Smooth muscle cell of bladder (primary cell): Measurements from ENCODE around the gene NNT. TPM values are rescaled to one million over a fixed set of nuclear protein-coding genes. Genes with fewer than 3 reads are reported as not detected.

Experiments
- total RNA-seq: library from RNA; depleted of rRNA; stranded (reverse); fragments of >200 nt; gene quantifications from 2 replicates; pipeline ENCODE4 v1.2.3, GENCODE V29; 2014

Gene NNT
- 81.3 and 94.2 TPM in 2 replicates for total RNA-seq

GRCh38 chr5:43602461-43603343, at the start of gene NNT:
TSS of gene NNT (plus strand) at chr5:43603180. CDS start at chr5:43609196, 6,016 bp downstream.

DNA sequence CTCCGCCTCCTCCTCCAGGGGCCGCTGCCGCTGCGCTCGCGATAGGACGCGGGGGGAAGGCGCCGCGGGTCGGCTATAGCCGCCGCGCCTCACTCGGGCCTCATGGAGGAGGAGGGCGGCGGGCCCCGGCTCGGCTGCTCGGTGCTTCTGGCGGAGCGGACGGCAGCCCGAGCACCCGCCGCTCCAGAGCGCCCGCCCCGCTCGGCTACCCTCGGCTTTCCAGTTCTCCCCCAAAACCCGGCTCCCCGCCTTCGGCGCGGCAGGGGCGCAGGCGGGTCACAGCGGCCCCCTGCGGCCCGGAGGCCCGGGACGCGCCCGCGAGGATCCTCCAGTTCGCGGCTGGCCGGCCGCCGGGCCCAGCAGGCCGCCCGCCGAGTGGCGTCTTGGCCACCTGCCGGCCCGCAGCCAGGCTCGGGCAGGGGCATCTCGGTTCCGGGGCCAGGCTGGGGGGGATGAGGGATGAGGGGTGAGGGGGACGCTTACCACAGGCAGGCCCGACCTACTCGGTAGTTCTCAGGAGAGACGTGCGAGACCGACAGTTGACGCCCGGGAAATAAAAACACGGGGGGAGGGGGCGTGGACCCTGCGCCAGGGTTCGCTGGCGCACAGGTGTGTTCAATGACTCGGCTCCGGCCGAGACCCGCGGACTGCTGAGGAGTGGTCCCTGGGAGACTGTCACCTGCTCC, 46.0 kb upstream of the NNT start, which contains the start of gene PAIP1:
Gene PAIP1 (minus strand): TSS at position 221 of the 686 bp plus-strand sequence. CDS start 231 bp downstream, outside the sequence.

Other genes with a start within 250 kb of the NNT start
- gene CCL28, start 190.8 kb upstream of the NNT start, total RNA-seq, result 0.43 and 1.5 TPM in 2 replicates
- gene TMEM267, start 119.3 kb upstream of the NNT start, total RNA-seq, result 15.4 and 19.3 TPM in 2 replicates
- gene C5orf34, start 88.0 kb upstream of the NNT start, total RNA-seq, result 1.4 TPM in 2 replicates
- 76.5 and 77.4 TPM in 2 replicates for gene PAIP1, start 46.1 kb upstream of the NNT start, total RNA-seq